SJCRH30 (cell line): ENCODE data around the gene DNPH1. TPM values are rescaled to one million over a fixed set of nuclear protein-coding genes. Genes with fewer than 3 reads are reported as not detected.

ENCODE experiments used
- DNase-seq, 2 experiments: peaks; one replicate each; pipeline ENCODE4 v3.0.0-alpha.2; 2015 to 2020
- H3K27ac ChIP-seq: fragments of 250-450 bp; sonication (Bioruptor Pico); 2 replicates; pipeline ENCODE4 v1.5.1; 2020; ENCODE audit warnings: mild to moderate bottlenecking, moderate library complexity
- H3K27me3 ChIP-seq: fragments of 250-450 bp; sonication (Bioruptor Pico); 2 replicates; pipeline ENCODE4 v1.5.1; 2020; ENCODE audit warnings: mild to moderate bottlenecking, moderate library complexity
- H3K36me3 ChIP-seq: fragments of 250-450 bp; sonication (Bioruptor Pico); 2 replicates; pipeline ENCODE4 v1.5.1; 2020; ENCODE audit warnings: mild to moderate bottlenecking, moderate library complexity
- H3K4me1 ChIP-seq: fragments of 250-450 bp; sonication (Bioruptor Pico); 2 replicates; pipeline ENCODE4 v1.5.1; 2020; ENCODE audit warnings: mild to moderate bottlenecking, moderate library complexity
- H3K4me3 ChIP-seq: fragments of 250-450 bp; sonication (Bioruptor Pico); 2 replicates; pipeline ENCODE4 v1.5.1; 2020; ENCODE audit warnings: mild to moderate bottlenecking, moderate library complexity
- H3K9me3 ChIP-seq: fragments of 250-450 bp; sonication (Bioruptor Pico); replicated peaks from 2 replicates; pipeline ENCODE4 v1.5.1; 2020; ENCODE audit warnings: mild to moderate bottlenecking, moderate library complexity
- total RNA-seq: library from RNA; depleted of rRNA; stranded (reverse); fragments of >200 nt; shearing (Covaris generic); gene quantifications from 2 replicates; pipeline ENCODE4 v1.2.3, GENCODE V29; 2014; rRNA removed

The DNPH1 gene
- total RNA-seq, 1 experiment from 2014 or later: 23.8 TPM

- DNase-seq: no peak
- no peak overlapping the region for H3K27ac ChIP-seq
- H3K36me3 ChIP-seq: peaks cover 19% of the 10 kb centered on the region
- H3K4me3 ChIP-seq: no peak overlapping the region
- no peaks in the 10 kb centered on the region for H3K9me3 ChIP-seq
- peaks cover 3% of the 10 kb centered on the region; the same call in 1 of the 2 replicates for H3K4me1 ChIP-seq
- no peaks in the 10 kb centered on the region for H3K27me3 ChIP-seq
These were observed 49.2 kb downstream of the DNPH1 start for GRCh38 chr6:43180058-43180457.

- Histone ChIP-seq H3K27me3 (no peaks in the 10 kb centered on the region), H3K4me3 (no peak overlapping the region), H3K9me3 (no peaks in the 10 kb centered on the region), H3K27ac (no peak overlapping the region), H3K36me3 (peaks cover 16% of the 10 kb centered on the region), H3K4me1 (peaks cover 6% of the 10 kb centered on the region; the same call in 1 of the 2 replicates)
- DNase-seq: no peak
These were observed 50.1 kb downstream of the DNPH1 start for GRCh38 chr6:43178951-43179830.

- Histone ChIP-seq H3K9me3 (no peaks in the 10 kb centered on the region), H3K4me1 (peaks cover 12% of the 10 kb centered on the region), H3K27ac (no peak overlapping the region), H3K27me3 (no peaks in the 10 kb centered on the region), H3K4me3 (no peak overlapping the region), H3K36me3 (peaks cover 16% of the 10 kb centered on the region)
- no peak for DNase-seq
These were observed 51.1 kb downstream of the DNPH1 start for GRCh38 chr6:43178150-43178549.

GRCh38 chr6:43176423-43176786 is 52.9 kb downstream of the DNPH1 start:
- Histone ChIP-seq H3K27me3 (no peaks in the 10 kb centered on the region), H3K4me3 (no peak overlapping the region), H3K4me1 (peaks cover 14% of the 10 kb centered on the region), H3K9me3 (no peaks in the 10 kb centered on the region), H3K36me3 (peaks cover 16% of the 10 kb centered on the region), H3K27ac (no peak overlapping the region)
- DNase-seq: no peak

GRCh38 chr6:43175676-43176422 is 53.4 kb downstream of the DNPH1 start:
- H3K36me3 ChIP-seq: peaks cover 14% of the 10 kb centered on the region
- H3K27ac ChIP-seq: no peak overlapping the region
- H3K4me3 ChIP-seq: no peak overlapping the region
- no peaks in the 10 kb centered on the region for H3K9me3 ChIP-seq
- no peak for DNase-seq
- no peaks in the 10 kb centered on the region for H3K27me3 ChIP-seq
- peaks cover 12% of the 10 kb centered on the region for H3K4me1 ChIP-seq

Other genes with a start within 250 kb of the DNPH1 start
- gene PPP2R5D, start 244.9 kb downstream of the DNPH1 start, total RNA-seq: 70.2 and 71.9 TPM in 2 replicates
- gene MEA1, start 215.5 kb downstream of the DNPH1 start, total RNA-seq: 67.6 and 81.1 TPM in 2 replicates
- 115 and 123 TPM in 2 replicates for gene KLHDC3, start 215.2 kb downstream of the DNPH1 start, total RNA-seq
- 95.4 and 95.8 TPM in 2 replicates for gene RRP36, start 207.9 kb downstream of the DNPH1 start, total RNA-seq
- gene CUL7, start 175.6 kb downstream of the DNPH1 start, total RNA-seq: 14.8 and 15.2 TPM in 2 replicates
- 25.8 and 26.2 TPM in 2 replicates for gene MRPL2, start 170.0 kb downstream of the DNPH1 start, total RNA-seq
- 10.5 and 13.2 TPM in 2 replicates for gene KLC4, start 169.8 kb downstream of the DNPH1 start, total RNA-seq
- gene PTK7, start 153.2 kb downstream of the DNPH1 start, total RNA-seq: 84.2 and 88.3 TPM in 2 replicates
- 23.5 and 25.8 TPM in 2 replicates for gene SRF, start 58.2 kb downstream of the DNPH1 start, total RNA-seq
- 14.1 and 14.5 TPM in 2 replicates for gene CUL9, start 47.3 kb downstream of the DNPH1 start, total RNA-seq
- not detected in 2 replicates for gene TTBK1, start 14.0 kb upstream of the DNPH1 start, total RNA-seq
- gene SLC22A7, start 68.8 kb upstream of the DNPH1 start, total RNA-seq: not detected in 2 replicates
- not detected in 2 replicates for gene CRIP3, start 79.3 kb upstream of the DNPH1 start, total RNA-seq
- gene ZNF318, start 140.2 kb upstream of the DNPH1 start, total RNA-seq: 17.2 and 17.7 TPM in 2 replicates
- gene ABCC10, start 198.1 kb upstream of the DNPH1 start, total RNA-seq: 6.9 and 10.3 TPM in 2 replicates
- 5.4 and 5.8 TPM in 2 replicates for gene DLK2, start 226.1 kb upstream of the DNPH1 start, total RNA-seq
- 32.2 and 38.8 TPM in 2 replicates for gene TJAP1, start 248.1 kb upstream of the DNPH1 start, total RNA-seq